Lower lobe of right lung (tissue), 2 donors: ENCODE measurements around the gene IL5RA. TPM values are rescaled to one million over a fixed set of nuclear protein-coding genes. Genes with fewer than 3 reads are reported as not detected.

ENCODE experiments used
- ATAC-seq, 2 donors: fragments of 200-7000 bp; cut with Tn5 transposase; one replicate each; pipeline ENCODE4 v1.9.1; 2020 to 2022; ENCODE audit warnings: mild to moderate bottlenecking in 2 of 2, moderate library complexity in 2 of 2
- DNase-seq: peaks from one replicate; pipeline ENCODE4 v3.0.0-alpha.2; 2020
- H3K27ac ChIP-seq: fragments of 200-600 bp; one replicate; pipeline ENCODE4 v1.8.0; 2022
- H3K27me3 ChIP-seq: fragments of 200-600 bp; one replicate; pipeline ENCODE4 v1.8.0; 2022; ENCODE audit warnings: low read depth
- H3K36me3 ChIP-seq: fragments of 200-600 bp; one replicate; pipeline ENCODE4 v1.8.0; 2022; ENCODE audit warnings: mild to moderate bottlenecking
- H3K4me1 ChIP-seq: fragments of 200-600 bp; one replicate; pipeline ENCODE4 v1.8.0; 2022
- H3K4me3 ChIP-seq: fragments of 200-600 bp; one replicate; pipeline ENCODE4 v1.8.0; 2022; ENCODE audit warnings: mild to moderate bottlenecking
- H3K9me3 ChIP-seq: fragments of 200-600 bp; one replicate; pipeline ENCODE4 v1.8.0; 2022
- CTCF ChIP-seq: fragments of 200-600 bp; IDR thresholded peaks from one replicate; pipeline ENCODE4 v1.8.0; 2022; ENCODE audit warnings: antibody characterized with exemption, mild to moderate bottlenecking
- intact Hi-C: fragments of 100-400 bp; cut with DNase I; formaldehyde crosslinking; loops from one replicate; pipeline ENCODE4 v1.11.0; 2022
- total RNA-seq: library from RNA; stranded (reverse); fragmentation: NEBNext Ultra II Directional; extraction: Animal tissue kit (Norgen Biotek cat#: 25700); gene quantifications from one replicate; pipeline ENCODE4 v1.2.1, GENCODE V29; 2021
- donor health status: DM: no; HTN: yes; CAD: no; lungs with severe emphysema.

IL5RA gene
- total RNA-seq, 1 donor from 2014 or later, result 5.6 TPM

DNA sequence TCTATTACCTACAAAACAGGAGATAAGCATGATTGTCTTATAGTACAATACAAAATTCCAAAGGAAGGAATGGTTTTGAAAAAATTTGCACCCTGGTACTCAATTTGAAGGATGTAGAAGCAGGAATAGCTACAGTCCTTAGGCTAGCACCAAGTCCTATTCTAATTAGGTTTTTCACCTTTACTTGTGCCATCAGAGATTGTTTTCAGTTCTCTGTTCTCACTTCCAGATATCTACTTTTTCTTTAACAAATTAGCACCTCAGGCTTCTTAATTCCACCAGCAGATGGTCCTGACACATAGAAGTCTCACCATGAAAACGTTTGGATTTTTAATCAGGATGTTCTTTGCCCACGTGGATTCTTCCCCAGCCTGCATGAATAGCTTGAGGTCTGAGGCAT is 43.8 kb downstream of the IL5RA start:
- TF ChIP-seq CTCF, result no peak
- intact Hi-C loops, result no loop called here
- no peak for DNase-seq
- no peak overlapping the region for H3K27ac ChIP-seq
- H3K36me3 ChIP-seq, result no peaks in the 10 kb centered on the region
- no peaks in the 10 kb centered on the region for H3K4me1 ChIP-seq
- no peak overlapping the region for H3K4me3 ChIP-seq
- no peak for ATAC-seq
- no peaks in the 10 kb centered on the region for H3K9me3 ChIP-seq
- H3K27me3 ChIP-seq, result no peaks in the 10 kb centered on the region

DNA sequence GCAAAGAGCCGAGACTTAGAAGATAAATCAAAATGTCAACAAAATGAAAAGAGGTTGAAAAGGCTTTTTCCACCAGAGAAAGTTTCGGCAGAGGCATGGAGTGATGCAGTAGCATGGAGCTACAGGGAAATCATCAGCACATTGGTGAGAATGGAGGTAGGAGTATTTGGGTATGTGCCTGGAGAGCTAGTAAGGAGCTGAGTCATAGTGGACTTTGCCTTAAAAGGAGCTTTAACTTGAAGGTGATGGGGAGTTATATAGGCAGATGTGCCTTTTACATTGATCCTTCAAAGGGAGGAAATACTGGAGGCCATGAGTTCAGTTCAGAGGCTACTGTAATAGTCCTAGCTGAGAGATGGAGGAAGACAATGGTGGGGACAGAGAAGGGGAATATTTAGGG is 44.3 kb downstream of the IL5RA start:
- no peaks in the 10 kb centered on the region for H3K27me3 ChIP-seq
- peak in 1 of 2 donors; percentile 55 for ATAC-seq
- intact Hi-C loops, result no loop called here
- no peaks in the 10 kb centered on the region for H3K36me3 ChIP-seq
- DNase-seq, result no peak
- no peaks in the 10 kb centered on the region for H3K9me3 ChIP-seq
- H3K27ac ChIP-seq, result no peak overlapping the region
- no peak for TF ChIP-seq CTCF
- H3K4me3 ChIP-seq, result no peak overlapping the region
- no peaks in the 10 kb centered on the region for H3K4me1 ChIP-seq

GRCh38 chr3:3064297-3064696 is 45.9 kb downstream of the IL5RA start:
- no peaks in the 10 kb centered on the region for H3K36me3 ChIP-seq
- intact Hi-C loops, result no loop called here
- DNase-seq (no peak), ATAC-seq (no peak)
- H3K27me3 ChIP-seq, result no peaks in the 10 kb centered on the region
- TF ChIP-seq CTCF, result no peak
- no peaks in the 10 kb centered on the region for H3K9me3 ChIP-seq
- no peak overlapping the region for H3K27ac ChIP-seq
- no peak overlapping the region for H3K4me3 ChIP-seq
- no peaks in the 10 kb centered on the region for H3K4me1 ChIP-seq

GRCh38 chr3:3059645-3060044 is 50.5 kb downstream of the IL5RA start:
- no peak for TF ChIP-seq CTCF
- intact Hi-C loops, result no loop called here
- H3K27me3 ChIP-seq, result no peaks in the 10 kb centered on the region
- DNase-seq (no peak), ATAC-seq (peak; percentile 75 to 90)
- H3K9me3 ChIP-seq, result no peaks in the 10 kb centered on the region
- H3K4me1 ChIP-seq, result no peaks in the 10 kb centered on the region
- no peaks in the 10 kb centered on the region for H3K36me3 ChIP-seq
- H3K4me3 ChIP-seq, result no peak overlapping the region
- no peak overlapping the region for H3K27ac ChIP-seq

DNA sequence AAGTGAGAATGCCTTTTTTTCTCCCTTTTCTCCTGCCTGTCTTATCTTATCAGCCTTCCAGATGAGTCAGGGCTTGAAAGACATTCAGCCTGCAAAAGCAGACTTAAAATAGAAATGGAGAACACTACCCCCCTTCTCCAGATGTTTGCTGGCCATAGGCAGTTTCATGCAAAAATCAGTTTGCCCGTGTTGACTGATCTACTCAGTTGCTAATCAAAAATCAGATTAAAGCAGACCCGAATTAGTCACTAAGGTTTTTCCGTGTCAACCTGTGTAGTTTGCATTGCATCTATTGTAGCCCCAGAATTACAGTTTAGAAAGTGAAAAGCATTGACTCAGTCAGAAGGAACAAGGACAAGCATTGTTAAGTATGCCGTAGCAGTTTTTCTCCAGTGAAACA is 56.2 kb downstream of the IL5RA start:
- Histone ChIP-seq H3K4me1 (no peaks in the 10 kb centered on the region), H3K9me3 (no peaks in the 10 kb centered on the region), H3K27me3 (no peaks in the 10 kb centered on the region), H3K27ac (no peak overlapping the region), H3K4me3 (no peak overlapping the region), H3K36me3 (no peaks in the 10 kb centered on the region)
- ATAC-seq (no peak), DNase-seq (no peak)
- intact Hi-C loops, result no loop called here
- no peak for TF ChIP-seq CTCF
